DMS53 (cell line): Measurements from ENCODE around the gene TMEM9B.
"Not testable (repeated sequence)": the region's sequence is repeated elsewhere in the genome, so short reads cannot be mapped to it uniquely, and the experiment has no call there.

Experiments
- DNase-seq: peaks from one replicate; lab custom pipeline; 2025; lab: John Stamatoyannopoulos, UW

TMEM9B gene

GRCh38 chr11:8971924-8972316 is 7.7 kb upstream of the TMEM9B start:
- no peak for DNase-seq

- no peak for DNase-seq
Observed at GRCh38 chr11:8971196-8971923, 7.1 kb upstream of the TMEM9B start.

- no peak for DNase-seq
Observed at GRCh38 chr11:8967184-8967583, 2.9 kb upstream of the TMEM9B start.

- DNase-seq: peak; percentile 94
Observed at GRCh38 chr11:8963569-8964323, 496 bp downstream of the TMEM9B start.

GRCh38 chr11:8962841-8963240 is 1.4 kb downstream of the TMEM9B start:
- DNase-seq: no peak

- no peak for DNase-seq
Observed at GRCh38 chr11:8961401-8961800, 2.8 kb downstream of the TMEM9B start.

GRCh38 chr11:8959546-8960166 is 4.6 kb downstream of the TMEM9B start:
- peak; percentile 86 for DNase-seq

GRCh38 chr11:8956860-8957259 is 7.4 kb downstream of the TMEM9B start:
- no peak for DNase-seq

- peak; percentile 63 for DNase-seq
Observed at GRCh38 chr11:8948886-8949285, 15.4 kb downstream of the TMEM9B start.

GRCh38 chr11:8947230-8947943 is 16.9 kb downstream of the TMEM9B start:
- no peak for DNase-seq

- DNase-seq: no peak
Observed at GRCh38 chr11:8942518-8943066, 21.6 kb downstream of the TMEM9B start, which contains the start of gene ASCL3. Gene ASCL3 (minus strand): TSS chr11:8943016. CDS start chr11:8938161, 4,855 bp downstream.

GRCh38 chr11:8941341-8942103 is 22.7 kb downstream of the TMEM9B start:
- DNase-seq: no peak

- DNase-seq: no peak
Observed at GRCh38 chr11:8937659-8938058, 26.6 kb downstream of the TMEM9B start.

GRCh38 chr11:8937159-8937558 is 27.1 kb downstream of the TMEM9B start:
- peak; percentile 51 for DNase-seq

GRCh38 chr11:8935789-8936188 is 28.5 kb downstream of the TMEM9B start:
- not testable (repeated sequence) for DNase-seq

- DNase-seq: no peak
Observed at GRCh38 chr11:8934742-8935488, 29.3 kb downstream of the TMEM9B start.

GRCh38 chr11:8933931-8934330 is 30.3 kb downstream of the TMEM9B start:
- no peak for DNase-seq

- DNase-seq: no peak
Observed at GRCh38 chr11:8932564-8933180, 31.6 kb downstream of the TMEM9B start, which contains the start of gene C11orf16. Gene C11orf16 (minus strand): TSS chr11:8932947. CDS start chr11:8932308, 639 bp downstream.

- DNase-seq: no peak
Observed at GRCh38 chr11:8930456-8931175, 33.6 kb downstream of the TMEM9B start.
